Loucy (cell line): ENCODE measurements around the gene C2CD5.

Source experiments
- H2AFZ ChIP-seq: fragments of 200-600 bp; sonication (generic); 2 replicates; pipeline ENCODE4 v1.6.0; 2016; ENCODE audit warnings: antibody characterized with exemption, mild to moderate bottlenecking, low read length, moderate library complexity
- H3F3A ChIP-seq: fragments of 200-600 bp; 2 replicates; pipeline ENCODE4 v1.6.0; 2016; ENCODE audit warnings: antibody characterized with exemption, low read depth, mild to moderate bottlenecking
- H3K27me3 ChIP-seq: fragments of 200-600 bp; sonication (generic); 2 replicates; pipeline ENCODE4 v1.6.1; 2014; ENCODE audit warnings: low read length, mild to moderate bottlenecking; ENCODE audit not compliant: insufficient read depth, poor library complexity, severe bottlenecking
- H3K36me3 ChIP-seq: fragments of 200-600 bp; sonication (generic); 2 replicates; pipeline ENCODE4 v1.6.1; 2016; ENCODE audit warnings: low read length; ENCODE audit not compliant: insufficient read depth
- H3K4me1 ChIP-seq: fragments of 200-600 bp; sonication (generic); 2 replicates; pipeline ENCODE4 v1.5.1; 2014; ENCODE audit warnings: low read length, mild to moderate bottlenecking; ENCODE audit not compliant: insufficient read depth, poor library complexity, severe bottlenecking
- H3K4me2 ChIP-seq: fragments of 200-600 bp; sonication (generic); 2 replicates; pipeline ENCODE4 v1.6.0; 2014; ENCODE audit warnings: antibody characterized with exemption, low read length, low read depth, mild to moderate bottlenecking; ENCODE audit not compliant: poor library complexity, severe bottlenecking
- H3K4me3 ChIP-seq: fragments of 200-600 bp; sonication (generic); 2 replicates; pipeline ENCODE4 v1.5.1; 2014; ENCODE audit warnings: low read length, mild to moderate bottlenecking, mixed read lengths; ENCODE audit not compliant: poor library complexity, severe bottlenecking
- H3K79me2 ChIP-seq: fragments of 200-600 bp; sonication (generic); 2 replicates; pipeline ENCODE4 v1.6.1; 2014; ENCODE audit warnings: low read length; ENCODE audit not compliant: insufficient read depth
- H3K9ac ChIP-seq: fragments of 200-600 bp; sonication (generic); 2 replicates; pipeline ENCODE4 v1.6.0; 2014; ENCODE audit warnings: mild to moderate bottlenecking, low read depth, low read length, moderate library complexity; ENCODE audit not compliant: poor library complexity, severe bottlenecking
- H3K9me2 ChIP-seq: fragments of 200-600 bp; sonication (generic); replicated peaks from 2 replicates; pipeline ENCODE4 v1.6.1; 2016; ENCODE audit warnings: low read depth, low read length, mixed read lengths
- H3K9me3 ChIP-seq: fragments of 200-600 bp; sonication (generic); 2 replicates; pipeline ENCODE4 v1.6.1; 2014; ENCODE audit warnings: mild to moderate bottlenecking, antibody characterized with exemption, low read length, low read depth; ENCODE audit not compliant: insufficient read depth
- H4K20me1 ChIP-seq: fragments of 200-600 bp; sonication (generic); 2 replicates; pipeline ENCODE4 v1.6.0; 2014; ENCODE audit warnings: antibody characterized with exemption, low read length, mild to moderate bottlenecking; ENCODE audit not compliant: insufficient read depth, poor library complexity, severe bottlenecking
- CTCF ChIP-seq: fragments of 200-600 bp; sonication (generic); conservative IDR thresholded peaks from 2 replicates; pipeline ENCODE4 v1.5.1; 2014; ENCODE audit warnings: mild to moderate bottlenecking, antibody characterized with exemption, low read length
- EZH2phosphoT487 ChIP-seq: fragments of 200-600 bp; IDR thresholded peaks from 2 replicates; pipeline ENCODE4 v1.6.1; 2018; ENCODE audit warnings: antibody characterized with exemption, mild to moderate bottlenecking, moderate library complexity, borderline replicate concordance

Gene C2CD5

GRCh38 chr12:22409377-22410164 lies 134.8 kb downstream of the C2CD5 start:
- H3K4me1 ChIP-seq = no peaks in the 10 kb centered on the region
- no peaks in the 10 kb centered on the region for H3K36me3 ChIP-seq
- H4K20me1 ChIP-seq = no peaks in the 10 kb centered on the region
- no peaks in the 10 kb centered on the region for H3K9me2 ChIP-seq
- H3K4me3 ChIP-seq = no peak overlapping the region
- no peaks in the 10 kb centered on the region for H3K9me3 ChIP-seq
- no peaks in the 10 kb centered on the region for H3K79me2 ChIP-seq
- no peak overlapping the region for H2AFZ ChIP-seq
- no peak for TF ChIP-seq EZH2phosphoT487
- no peak for TF ChIP-seq CTCF
- no peak overlapping the region for H3K4me2 ChIP-seq
- H3K9ac ChIP-seq = no peak overlapping the region
- H3K27me3 ChIP-seq = no peaks in the 10 kb centered on the region
- H3F3A ChIP-seq = no peaks in the 10 kb centered on the region

- TF ChIP-seq EZH2phosphoT487 (no peak), CTCF (no peak)
- no peak overlapping the region for H3K9ac ChIP-seq
- no peak overlapping the region for H3K4me2 ChIP-seq
These were observed 135.5 kb downstream of the C2CD5 start for GRCh38 chr12:22408610-22409376.

DNA sequence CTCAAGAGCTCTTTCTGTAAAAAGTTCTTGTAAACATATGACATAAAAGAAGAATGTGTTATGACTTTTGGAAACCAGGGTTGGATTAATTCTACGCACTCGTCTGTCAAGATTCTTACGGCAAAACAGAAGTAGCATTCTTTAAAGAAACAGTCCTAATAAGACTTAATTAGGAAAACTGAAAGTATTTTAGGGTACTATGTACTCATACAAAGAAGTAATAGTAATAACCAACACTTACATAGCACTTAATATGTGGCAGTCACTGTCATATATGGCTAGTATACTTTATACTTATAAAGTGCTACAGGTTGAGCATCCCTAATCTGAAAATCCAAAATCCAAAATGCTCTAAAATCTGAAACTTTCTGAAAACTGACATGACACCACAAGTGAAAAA lies 136.9 kb downstream of the C2CD5 start:
- Histone ChIP-seq H3K27me3 (no peaks in the 10 kb centered on the region), H3K36me3 (no peaks in the 10 kb centered on the region), H3K4me1 (no peaks in the 10 kb centered on the region), H3F3A (no peaks in the 10 kb centered on the region), H3K79me2 (no peaks in the 10 kb centered on the region), H4K20me1 (no peaks in the 10 kb centered on the region), H3K9ac (no peak overlapping the region), H3K4me2 (no peak overlapping the region), H2AFZ (no peak overlapping the region), H3K9me3 (no peaks in the 10 kb centered on the region), H3K9me2 (no peaks in the 10 kb centered on the region), H3K4me3 (no peak overlapping the region)
- TF ChIP-seq CTCF (no peak), EZH2phosphoT487 (no peak)

More at GRCh38 chr12:22408610-22409376, 135.5 kb downstream of the C2CD5 start:
- Histone ChIP-seq H4K20me1 (no peaks in the 10 kb centered on the region), H3K27me3 (no peaks in the 10 kb centered on the region), H3F3A (no peaks in the 10 kb centered on the region), H3K4me3 (no peak overlapping the region), H2AFZ (no peak overlapping the region), H3K36me3 (no peaks in the 10 kb centered on the region), H3K79me2 (no peaks in the 10 kb centered on the region), H3K4me1 (no peaks in the 10 kb centered on the region), H3K9me3 (no peaks in the 10 kb centered on the region), H3K9me2 (no peaks in the 10 kb centered on the region)
